Immature natural killer cell (primary cell): ENCODE results near the gene LRRN4. TPM values are rescaled to one million over a fixed set of nuclear protein-coding genes. Genes with fewer than 3 reads are reported as not detected.
A peak's percentile ranks its signal among the peaks of the same experiment; 100 is the strongest.

Source experiments
- DNase-seq, 3 donors: peaks; one replicate each; pipeline ENCODE4 v3.0.0; 2022; ENCODE audit warnings: mixed read lengths in 1 of 3
- H3K27ac Mint-ChIP-seq, 6 donors: one replicate each; pipeline ENCODE4 v1.8.0; 2020; ENCODE audit warnings: mixed read lengths in 6 of 6, mild to moderate bottlenecking in 5 of 6, inconsistent platforms in 4 of 6, moderate library complexity in 3 of 6
- H3K27me3 Mint-ChIP-seq, 3 donors: one replicate each; pipeline ENCODE4 v1.8.0; 2020 to 2021; ENCODE audit warnings: low read depth in 3 of 3, mild to moderate bottlenecking in 3 of 3, mixed read lengths in 3 of 3, moderate library complexity in 3 of 3, inconsistent platforms in 1 of 3
- H3K36me3 Mint-ChIP-seq, 3 donors: one replicate each; pipeline ENCODE4 v1.8.0; 2020; ENCODE audit warnings: mixed read lengths in 3 of 3, inconsistent platforms in 2 of 3, mild to moderate bottlenecking in 2 of 3
- H3K4me1 Mint-ChIP-seq, 2 donors: one replicate each; pipeline ENCODE4 v1.8.0; 2020; ENCODE audit warnings: inconsistent platforms in 2 of 2, mild to moderate bottlenecking in 2 of 2, mixed read lengths in 2 of 2, moderate library complexity in 1 of 2
- H3K4me3 Mint-ChIP-seq, 5 donors: one replicate each; pipeline ENCODE4 v1.8.0; 2020; ENCODE audit warnings: mild to moderate bottlenecking in 5 of 5, mixed read lengths in 5 of 5, inconsistent platforms in 3 of 5, moderate library complexity in 3 of 5
- H3K9me3 Mint-ChIP-seq, 6 donors: one replicate each; pipeline ENCODE4 v1.8.0; 2020; ENCODE audit warnings: mild to moderate bottlenecking in 6 of 6, mixed read lengths in 6 of 6, inconsistent platforms in 4 of 6, moderate library complexity in 3 of 6
- polyA plus RNA-seq, 3 donors: library from polyadenylated mRNA; unstranded; fragments of 300-500 nt; fragmentation: Illumina TruSeq; gene quantifications; one replicate each; pipeline ENCODE4 v1.2.3, GENCODE V29; 2021

Gene LRRN4
- polyA plus RNA-seq, 3 donors from 2014 or later: not detected

- Mint-ChIP-seq H3K36me3 (no peaks in the 10 kb centered on the region), H3K27ac (no peak overlapping the region), H3K9me3 (no peaks in the 10 kb centered on the region), H3K27me3 (peaks cover 2 to 3% (median 3%) of the 10 kb centered on the region in 3 donors), H3K4me1 (no peaks in the 10 kb centered on the region), H3K4me3 (no peak overlapping the region)
- DNase-seq: no peak
These were observed 20.9 kb upstream of the LRRN4 start for GRCh38 chr20:6074784-6075183.

- Mint-ChIP-seq H3K27ac (no peak overlapping the region), H3K27me3 (peaks cover 2 to 3% (median 3%) of the 10 kb centered on the region in 3 donors), H3K4me3 (no peak overlapping the region), H3K4me1 (no peaks in the 10 kb centered on the region), H3K9me3 (no peaks in the 10 kb centered on the region), H3K36me3 (no peaks in the 10 kb centered on the region)
- DNase-seq: peak in 1 of 3 donors; percentile 1
These were observed 20.3 kb upstream of the LRRN4 start for GRCh38 chr20:6074145-6074561.

- H3K27me3 Mint-ChIP-seq: peaks cover 2 to 3% (median 3%) of the 10 kb centered on the region in 3 donors
- no peak overlapping the region for H3K27ac Mint-ChIP-seq
- H3K4me3 Mint-ChIP-seq: no peak overlapping the region
- H3K36me3 Mint-ChIP-seq: no peaks in the 10 kb centered on the region
- no peaks in the 10 kb centered on the region for H3K9me3 Mint-ChIP-seq
- no peak for DNase-seq
- H3K4me1 Mint-ChIP-seq: no peaks in the 10 kb centered on the region
These were observed 17.2 kb upstream of the LRRN4 start for GRCh38 chr20:6070829-6071695.

GRCh38 chr20:6069669-6070068 lies 15.8 kb upstream of the LRRN4 start:
- Mint-ChIP-seq H3K4me1 (no peaks in the 10 kb centered on the region), H3K4me3 (no peak overlapping the region), H3K27ac (no peak overlapping the region)

GRCh38 chr20:6067763-6068318 lies 14.0 kb upstream of the LRRN4 start:
- Mint-ChIP-seq H3K27ac (no peak overlapping the region), H3K27me3 (peaks cover 0 to 6% (median 2%) of the 10 kb centered on the region in 3 donors), H3K4me1 (no peaks in the 10 kb centered on the region), H3K9me3 (no peaks in the 10 kb centered on the region), H3K36me3 (no peaks in the 10 kb centered on the region), H3K4me3 (no peak overlapping the region)
- DNase-seq: no peak

More at GRCh38 chr20:6069669-6070068, 15.8 kb upstream of the LRRN4 start:
- Mint-ChIP-seq H3K9me3 (no peaks in the 10 kb centered on the region), H3K27me3 (peaks cover 3 to 4% (median 3%) of the 10 kb centered on the region in 3 donors), H3K36me3 (no peaks in the 10 kb centered on the region)
- no peak for DNase-seq

- Mint-ChIP-seq H3K27me3 (peaks cover 0 to 8% (median 5%) of the 10 kb centered on the region in 3 donors), H3K9me3 (no peaks in the 10 kb centered on the region), H3K27ac (no peak overlapping the region), H3K36me3 (no peaks in the 10 kb centered on the region), H3K4me1 (no peaks in the 10 kb centered on the region), H3K4me3 (no peak overlapping the region)
- no peak for DNase-seq
These were observed 12.7 kb upstream of the LRRN4 start for GRCh38 chr20:6066582-6066981.

GRCh38 chr20:6061544-6061943 lies 7.7 kb upstream of the LRRN4 start:
- Mint-ChIP-seq H3K4me1 (no peaks in the 10 kb centered on the region), H3K27ac (no peak overlapping the region), H3K36me3 (no peaks in the 10 kb centered on the region), H3K27me3 (peaks cover 0 to 11% (median 5%) of the 10 kb centered on the region in 3 donors), H3K9me3 (no peaks in the 10 kb centered on the region), H3K4me3 (no peak overlapping the region)
- DNase-seq: no peak

- Mint-ChIP-seq H3K4me1 (no peaks in the 10 kb centered on the region), H3K36me3 (no peaks in the 10 kb centered on the region), H3K4me3 (no peak overlapping the region), H3K27me3 (peaks cover 0 to 11% (median 3%) of the 10 kb centered on the region in 3 donors), H3K9me3 (no peaks in the 10 kb centered on the region), H3K27ac (no peak overlapping the region)
- no peak for DNase-seq
These were observed 6.4 kb upstream of the LRRN4 start for GRCh38 chr20:6060213-6060612.

GRCh38 chr20:6058684-6059295 lies 4.9 kb upstream of the LRRN4 start:
- H3K36me3 Mint-ChIP-seq: no peaks in the 10 kb centered on the region
- peaks cover 0 to 20% (median 6%) of the 10 kb centered on the region in 3 donors for H3K27me3 Mint-ChIP-seq
- H3K9me3 Mint-ChIP-seq: no peaks in the 10 kb centered on the region
- no peak for DNase-seq
- no peaks in the 10 kb centered on the region for H3K4me1 Mint-ChIP-seq
- no peak overlapping the region for H3K4me3 Mint-ChIP-seq
- peak overlapping the region in 1 of 6 donors; percentile 37 for H3K27ac Mint-ChIP-seq

- Mint-ChIP-seq H3K4me1 (peaks cover 4 to 5% of the 10 kb centered on the region in 2 donors), H3K27ac (no peak overlapping the region), H3K36me3 (peaks cover 0 to 4% (median 0%) of the 10 kb centered on the region in 3 donors), H3K27me3 (peaks cover 2 to 15% (median 9%) of the 10 kb centered on the region in 3 donors), H3K4me3 (no peak overlapping the region), H3K9me3 (no peaks in the 10 kb centered on the region)
- DNase-seq: no peak
These were observed 3.8 kb upstream of the LRRN4 start for GRCh38 chr20:6057691-6058090.

- no peak overlapping the region for H3K27ac Mint-ChIP-seq
- no peaks in the 10 kb centered on the region for H3K9me3 Mint-ChIP-seq
- peaks cover 2 to 13% (median 6%) of the 10 kb centered on the region in 3 donors for H3K27me3 Mint-ChIP-seq
These were observed 3.3 kb upstream of the LRRN4 start for GRCh38 chr20:6057139-6057538.

GRCh38 chr20:6055981-6056569 lies 2.2 kb upstream of the LRRN4 start:
- Mint-ChIP-seq H3K4me1 (peaks cover 4 to 5% of the 10 kb centered on the region in 2 donors), H3K9me3 (no peaks in the 10 kb centered on the region), H3K4me3 (no peak overlapping the region), H3K36me3 (peaks cover 0 to 4% (median 0%) of the 10 kb centered on the region in 3 donors), H3K27ac (no peak overlapping the region), H3K27me3 (peaks cover 2 to 15% (median 6%) of the 10 kb centered on the region in 3 donors)
- no peak for DNase-seq

More at GRCh38 chr20:6057139-6057538, 3.3 kb upstream of the LRRN4 start:
- H3K4me3 Mint-ChIP-seq: no peak overlapping the region
- H3K4me1 Mint-ChIP-seq: peaks cover 4 to 5% of the 10 kb centered on the region in 2 donors
- peaks cover 0 to 4% (median 0%) of the 10 kb centered on the region in 3 donors for H3K36me3 Mint-ChIP-seq
- DNase-seq: no peak

- Mint-ChIP-seq H3K27me3 (peaks cover 2 to 21% (median 11%) of the 10 kb centered on the region in 3 donors), H3K4me1 (peaks cover 4 to 5% of the 10 kb centered on the region in 2 donors), H3K27ac (no peak overlapping the region), H3K36me3 (peaks cover 0 to 4% (median 0%) of the 10 kb centered on the region in 3 donors), H3K9me3 (no peaks in the 10 kb centered on the region), H3K4me3 (no peak overlapping the region)
- DNase-seq: no peak
These were observed 1.4 kb upstream of the LRRN4 start for GRCh38 chr20:6055161-6055783.
